Measurements from ENCODE around the gene XRCC2.
"Not testable (repeated sequence)": the region's sequence is repeated elsewhere in the genome, so short reads cannot be mapped to it uniquely, and the experiment has no call there.

The XRCC2 gene

DNA sequence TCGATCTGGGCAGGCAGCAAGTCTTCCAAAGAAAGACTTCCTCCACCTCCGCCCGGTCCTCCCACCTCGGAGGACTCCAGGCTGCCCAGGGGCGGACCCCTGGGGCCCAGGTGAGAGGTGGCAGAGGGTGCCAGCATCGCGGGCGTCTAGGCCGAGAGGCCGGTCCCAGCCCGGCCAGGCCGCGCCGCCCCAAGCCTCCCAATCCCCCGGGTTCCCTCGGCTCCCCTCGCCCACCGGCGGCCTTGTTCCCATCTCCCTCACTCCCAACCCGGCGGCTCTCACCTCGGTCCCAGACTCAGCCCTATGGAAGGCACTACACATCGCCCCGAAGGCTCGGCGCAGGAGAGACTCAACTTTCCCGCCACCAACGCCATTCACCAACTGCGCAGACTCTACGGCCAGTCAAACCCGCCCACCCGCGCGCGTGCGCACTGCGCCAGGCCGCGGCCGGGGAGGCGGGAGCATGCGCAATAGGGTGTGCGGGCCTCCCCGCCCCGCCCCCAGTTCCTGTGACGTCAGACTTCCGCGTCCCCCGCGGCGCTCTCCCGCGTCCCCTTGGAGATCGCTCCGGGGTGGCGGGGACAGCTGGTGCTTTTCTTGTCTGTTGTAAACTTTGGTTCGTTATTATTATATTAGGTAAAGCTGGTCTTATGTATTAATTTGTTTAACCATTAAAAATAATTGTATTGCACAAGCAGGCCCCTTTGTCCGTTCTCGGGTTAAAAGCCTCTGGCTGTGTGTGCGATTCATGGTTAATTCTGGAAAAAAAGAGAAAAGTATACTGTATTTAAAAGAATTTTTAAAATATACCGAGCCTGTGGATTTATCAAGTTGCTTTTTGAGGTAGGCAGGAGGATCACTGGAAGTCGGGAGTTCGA lies at the start of gene XRCC2:
XRCC2 (minus strand) TSS at position 383 of the 878 bp plus-strand sequence; CDS start at position 321, 62 bp downstream.
- DNase-seq (ENCODE audit: low spot score): peak; percentile 92

- no peak for DNase-seq (ENCODE audit: low spot score)
Observed at GRCh38 chr7:152723364-152723763, 47.4 kb upstream of the XRCC2 start.

DNA sequence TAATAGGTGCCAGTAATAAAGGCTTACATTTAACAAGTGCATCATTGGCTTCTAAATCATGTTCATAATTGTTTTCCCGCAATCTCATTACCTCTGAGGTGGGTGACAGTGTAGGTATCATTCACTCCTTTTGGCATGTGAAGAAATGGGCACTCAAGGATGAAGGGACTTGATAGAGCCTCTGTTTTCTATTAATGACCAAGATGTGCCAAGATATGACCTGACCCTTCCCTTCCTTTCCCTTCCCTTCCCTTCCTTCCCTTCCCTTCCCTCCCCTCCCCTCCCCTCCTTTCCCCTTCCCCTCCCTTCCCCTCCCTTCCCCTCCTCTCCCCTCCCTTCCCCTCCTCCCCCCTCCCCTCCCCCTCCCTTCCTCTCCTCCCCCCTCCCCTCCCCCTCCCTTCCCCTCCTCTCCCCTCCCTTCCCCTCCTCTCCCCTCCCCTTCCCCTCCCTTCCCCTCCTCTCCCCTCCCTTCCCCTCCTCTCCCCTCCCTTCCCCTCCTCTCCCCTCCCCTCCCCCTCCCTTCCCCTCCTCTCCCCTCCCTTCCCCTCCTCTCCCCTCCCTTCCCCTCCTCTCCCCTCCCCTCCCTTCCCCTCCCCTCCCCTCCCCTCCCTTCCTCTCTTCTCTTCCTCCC lies 36.6 kb upstream of the XRCC2 start:
- not testable (repeated sequence) for DNase-seq (ENCODE audit: low spot score)

- DNase-seq (ENCODE audit: low spot score): no peak
Observed at GRCh38 chr7:152711444-152711944, 35.6 kb upstream of the XRCC2 start.

GRCh38 chr7:152710153-152710442 lies 34.2 kb upstream of the XRCC2 start:
- no peak for DNase-seq (ENCODE audit: low spot score)

GRCh38 chr7:152709287-152710152 lies 33.6 kb upstream of the XRCC2 start:
- no peak for DNase-seq (ENCODE audit: low spot score)

- DNase-seq (ENCODE audit: low spot score): no peak
Observed at GRCh38 chr7:152704796-152705384, 28.9 kb upstream of the XRCC2 start.

DNA sequence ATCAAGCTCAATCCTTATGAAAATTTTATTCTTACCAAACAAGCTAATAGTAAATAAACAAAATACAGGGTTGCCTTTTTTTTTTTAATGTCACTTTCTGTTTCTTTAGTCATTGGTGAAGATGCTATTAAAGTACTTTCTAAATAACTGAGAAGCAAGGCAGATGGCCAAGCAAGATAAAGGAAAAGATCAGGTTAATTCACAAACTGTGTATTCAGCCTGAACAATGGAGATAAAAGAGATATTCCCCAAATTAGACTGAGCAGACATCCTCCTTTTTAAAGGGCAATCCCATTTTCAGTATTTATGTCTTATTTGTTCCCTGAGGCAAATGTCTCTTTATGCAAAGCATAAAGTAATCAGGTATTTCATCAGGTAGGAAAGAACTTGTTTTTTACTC lies 23.1 kb upstream of the XRCC2 start:
- DNase-seq (ENCODE audit: low spot score): no peak

GRCh38 chr7:152697268-152697974 lies 21.5 kb upstream of the XRCC2 start:
- not testable (repeated sequence) for DNase-seq (ENCODE audit: low spot score)

- DNase-seq (ENCODE audit: low spot score): not testable (repeated sequence)
Observed at GRCh38 chr7:152692196-152692595, 16.3 kb upstream of the XRCC2 start.

DNA sequence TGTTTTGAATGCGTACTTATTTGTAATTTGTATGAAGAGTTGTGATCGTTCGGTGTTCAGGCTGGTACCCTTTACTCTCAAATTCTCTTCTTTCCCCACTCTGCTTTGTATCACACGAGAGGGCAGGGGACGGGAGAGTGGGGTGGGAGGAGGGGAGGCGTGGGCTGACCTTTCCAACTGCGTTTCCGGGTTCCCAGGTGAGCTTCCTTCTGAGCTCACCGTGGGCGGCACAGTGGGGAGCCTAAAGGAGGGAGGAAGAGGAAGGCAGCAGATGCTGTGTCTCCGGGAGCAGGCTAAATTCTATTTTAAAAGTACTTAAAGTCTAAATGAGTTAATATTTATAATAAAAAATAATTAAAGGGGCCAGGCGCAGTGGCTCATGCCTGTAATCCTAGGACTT lies 7.4 kb upstream of the XRCC2 start:
- no peak for DNase-seq (ENCODE audit: low spot score)

DNA sequence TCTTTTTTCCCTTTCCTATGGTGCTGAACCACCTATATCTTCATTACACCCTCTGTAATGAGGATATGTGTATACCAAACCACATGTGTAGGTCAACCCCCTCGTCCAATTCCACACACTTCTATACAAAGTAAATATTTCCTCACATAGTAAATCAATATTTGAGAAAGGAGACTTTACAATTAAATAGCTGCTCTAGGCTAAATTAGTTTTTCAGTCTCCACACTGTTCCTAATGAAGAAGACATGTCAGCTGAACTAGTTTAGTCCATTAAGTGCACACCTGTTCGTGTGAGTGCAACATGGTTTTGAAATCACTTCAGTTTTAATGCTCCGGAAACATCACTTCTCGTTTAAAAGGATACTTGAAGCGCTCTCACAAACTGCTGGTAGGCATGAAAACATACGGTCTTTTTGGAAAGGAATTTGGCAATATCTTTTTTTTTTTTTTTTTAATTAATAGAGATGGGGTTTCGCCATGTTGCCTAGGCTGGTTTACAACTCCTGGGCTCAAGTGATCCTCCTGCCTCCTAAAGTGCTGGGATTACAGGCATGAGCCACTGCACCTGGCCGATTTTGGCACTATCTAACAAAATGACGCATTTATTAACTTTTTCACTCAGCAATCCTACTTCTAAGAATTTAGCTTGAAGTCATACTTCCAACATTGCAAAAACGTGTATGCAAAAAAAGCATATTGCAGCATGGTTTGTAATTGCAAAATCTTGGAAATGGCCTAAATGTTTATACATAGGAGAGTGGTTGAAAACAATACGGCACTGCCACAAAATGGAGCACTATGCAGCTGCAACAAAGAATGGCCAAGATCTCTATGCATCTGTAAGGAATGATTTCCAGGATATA lies 2.1 kb upstream of the XRCC2 start:
- DNase-seq (ENCODE audit: low spot score): no peak

GRCh38 chr7:152674860-152675758 lies 832 bp downstream of the XRCC2 start:
- DNase-seq (ENCODE audit: low spot score): no peak

DNA sequence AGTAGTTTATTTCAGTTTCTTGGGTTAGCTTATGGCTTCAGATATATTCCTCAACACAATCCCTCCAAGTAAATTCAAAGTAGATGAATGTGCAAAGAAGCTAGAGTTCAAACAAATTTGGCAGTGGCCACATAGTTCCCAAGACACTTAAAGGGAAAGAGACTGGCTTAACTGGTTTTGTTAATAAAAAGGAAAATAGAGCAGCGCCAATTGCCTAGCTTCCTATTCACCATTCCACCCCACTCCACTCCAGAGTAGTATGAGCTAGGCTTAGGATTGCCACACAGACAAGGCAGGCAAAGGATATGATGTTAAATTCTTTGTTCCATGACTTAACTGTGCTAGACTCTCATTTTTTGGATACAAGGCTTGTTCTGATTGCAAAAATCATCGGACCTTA lies 2.0 kb downstream of the XRCC2 start:
- no peak for DNase-seq (ENCODE audit: low spot score)

DNA sequence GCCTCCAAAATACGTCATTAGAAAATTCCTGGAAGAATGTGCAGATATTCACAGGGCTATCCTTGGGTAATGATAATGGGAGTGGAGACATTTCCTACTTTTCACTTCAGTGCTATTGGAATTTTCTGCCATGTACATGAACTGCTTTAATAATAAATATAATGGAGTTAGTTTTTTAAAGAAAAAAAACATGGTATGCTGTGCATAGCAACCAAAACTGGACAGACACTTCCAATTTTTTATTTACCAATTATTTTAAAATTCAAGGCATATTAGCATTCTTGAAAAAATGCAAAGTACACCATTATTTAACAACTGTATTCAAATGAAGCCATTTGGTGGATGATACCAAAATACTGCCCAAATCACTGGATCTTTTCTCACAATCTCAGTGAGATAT lies 3.3 kb downstream of the XRCC2 start:
- DNase-seq (ENCODE audit: low spot score): no peak

DNA sequence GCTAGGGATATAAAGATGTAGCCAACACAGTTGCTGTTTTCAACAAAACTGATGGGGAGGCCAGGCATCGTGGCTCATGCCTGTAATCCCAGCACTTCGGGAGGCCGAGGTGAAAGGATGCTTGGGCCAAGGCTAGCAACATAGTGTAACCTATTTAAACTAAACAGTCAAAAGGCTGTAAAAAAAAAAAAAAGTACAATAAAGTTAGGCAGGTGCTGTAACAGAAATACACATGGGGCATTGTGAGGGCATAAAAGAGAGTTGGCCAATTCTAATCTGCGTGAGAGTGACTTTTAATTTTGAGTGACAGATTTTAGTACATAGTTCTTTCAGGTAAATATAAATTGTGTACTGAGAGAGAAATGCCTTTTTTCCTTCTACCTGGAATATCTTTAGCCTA lies 6.2 kb downstream of the XRCC2 start:
- no peak for DNase-seq (ENCODE audit: low spot score)

GRCh38 chr7:152668975-152669374 lies 7.0 kb downstream of the XRCC2 start:
- no peak for DNase-seq (ENCODE audit: low spot score)

GRCh38 chr7:152667958-152668357 lies 8.0 kb downstream of the XRCC2 start:
- no peak for DNase-seq (ENCODE audit: low spot score)

- DNase-seq (ENCODE audit: low spot score): no peak
Observed at GRCh38 chr7:152666078-152666477, 9.9 kb downstream of the XRCC2 start.

Measured in putamen (tissue), 1 donor.